Dendritic cell treated with granulocyte-macrophage colony-stimulating factor and Interleukin-4, amounts not matched to agents 40 ng/mL and 50 ng/mL, for 4 days (primary cell): Measurements from ENCODE around the gene NINJ2.

Experiments
- H3K27ac Mint-ChIP-seq: one replicate; pipeline ENCODE4 v1.8.0; 2022; ENCODE audit warnings: mild to moderate bottlenecking, mixed read lengths
- H3K27me3 Mint-ChIP-seq: one replicate; pipeline ENCODE4 v1.8.0; 2022; ENCODE audit warnings: mild to moderate bottlenecking, mixed read lengths
- H3K36me3 Mint-ChIP-seq: one replicate; pipeline ENCODE4 v1.8.0; 2022; ENCODE audit warnings: low read depth, mixed read lengths
- H3K4me1 Mint-ChIP-seq: one replicate; pipeline ENCODE4 v1.8.0; 2022; ENCODE audit warnings: low read depth, mixed read lengths
- H3K4me3 Mint-ChIP-seq: one replicate; pipeline ENCODE4 v1.8.0; 2022; ENCODE audit warnings: mild to moderate bottlenecking, moderate library complexity, mixed read lengths
- H3K9me3 Mint-ChIP-seq: one replicate; pipeline ENCODE4 v1.8.0; 2022; ENCODE audit warnings: mixed read lengths
- intact Hi-C: fragments of 100-400 bp; cut with micrococcal nuclease; formaldehyde crosslinking; loops from one replicate; pipeline ENCODE4 v1.15.0; 2022

Gene NINJ2

GRCh38 chr12:539540-540310 is 123.5 kb downstream of the NINJ2 start:
- Mint-ChIP-seq H3K27ac (no peak overlapping the region), H3K4me3 (no peak overlapping the region), H3K36me3 (no peaks in the 10 kb centered on the region), H3K9me3 (no peaks in the 10 kb centered on the region), H3K27me3 (peaks cover 56% of the 10 kb centered on the region), H3K4me1 (peaks cover 28% of the 10 kb centered on the region)
- intact Hi-C loops, result no loop called here

GRCh38 chr12:538731-539539 is 124.3 kb downstream of the NINJ2 start:
- H3K4me1 Mint-ChIP-seq, result peaks cover 21% of the 10 kb centered on the region
- peaks cover 48% of the 10 kb centered on the region for H3K27me3 Mint-ChIP-seq
- H3K27ac Mint-ChIP-seq, result no peak overlapping the region
- no peaks in the 10 kb centered on the region for H3K9me3 Mint-ChIP-seq
- no peak overlapping the region for H3K4me3 Mint-ChIP-seq
- H3K36me3 Mint-ChIP-seq, result no peaks in the 10 kb centered on the region
- intact Hi-C loops, result no loop called here

DNA sequence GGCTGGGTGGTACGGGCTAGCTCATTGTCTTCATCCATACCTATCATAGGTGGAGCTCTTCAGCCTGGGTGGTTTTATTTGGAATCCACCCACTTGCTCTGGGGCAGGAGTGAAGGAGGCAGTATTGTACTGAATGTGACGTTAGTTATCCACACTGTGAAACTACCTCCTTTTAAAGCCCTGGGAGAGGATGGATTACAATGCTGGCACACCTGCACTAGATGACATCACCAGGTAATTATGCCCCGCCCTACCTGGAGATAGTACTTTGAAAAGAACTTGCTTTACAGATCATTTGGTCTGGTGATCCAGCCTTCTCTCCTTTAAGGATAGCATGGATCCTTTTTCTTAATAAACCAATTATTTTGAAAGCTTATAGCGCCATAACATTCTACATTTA is 125.5 kb downstream of the NINJ2 start:
- H3K27me3 Mint-ChIP-seq, result peaks cover 42% of the 10 kb centered on the region
- peaks cover 1% of the 10 kb centered on the region for H3K9me3 Mint-ChIP-seq
- no peaks in the 10 kb centered on the region for H3K36me3 Mint-ChIP-seq
- H3K4me1 Mint-ChIP-seq, result peaks cover 18% of the 10 kb centered on the region
- H3K4me3 Mint-ChIP-seq, result no peak overlapping the region
- no peak overlapping the region for H3K27ac Mint-ChIP-seq
- intact Hi-C loops, result no loop called here

GRCh38 chr12:536751-537245 is 126.4 kb downstream of the NINJ2 start:
- Mint-ChIP-seq H3K9me3 (peaks cover 11% of the 10 kb centered on the region), H3K4me3 (no peak overlapping the region), H3K27me3 (peaks cover 33% of the 10 kb centered on the region), H3K27ac (no peak overlapping the region), H3K36me3 (no peaks in the 10 kb centered on the region), H3K4me1 (peaks cover 8% of the 10 kb centered on the region)
- intact Hi-C loops, result no loop called here

DNA sequence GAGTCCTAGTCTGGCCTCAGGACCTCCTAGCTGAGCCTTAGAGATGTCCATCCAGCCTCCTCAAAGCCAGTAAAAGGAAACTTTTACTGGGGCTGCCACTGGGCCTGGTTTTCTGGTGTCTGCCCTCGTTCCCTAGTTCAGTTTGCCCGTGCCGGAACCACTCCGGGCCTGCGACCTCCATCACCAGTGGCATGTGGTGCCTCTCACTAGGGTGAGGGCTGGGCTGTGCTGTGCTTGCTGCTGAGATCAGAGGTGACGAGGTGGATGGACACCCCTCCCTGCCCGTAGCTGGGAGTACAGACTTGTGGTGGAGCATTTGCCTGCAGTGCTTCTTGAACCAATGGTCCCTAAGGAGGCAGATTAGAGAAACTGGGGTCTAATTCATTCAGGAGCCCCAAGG is 127.8 kb downstream of the NINJ2 start:
- Mint-ChIP-seq H3K4me3 (no peak overlapping the region), H3K27me3 (peaks cover 23% of the 10 kb centered on the region), H3K4me1 (peaks cover 8% of the 10 kb centered on the region), H3K27ac (no peak overlapping the region), H3K9me3 (peaks cover 19% of the 10 kb centered on the region), H3K36me3 (no peaks in the 10 kb centered on the region)
- intact Hi-C loops, result no loop called here

DNA sequence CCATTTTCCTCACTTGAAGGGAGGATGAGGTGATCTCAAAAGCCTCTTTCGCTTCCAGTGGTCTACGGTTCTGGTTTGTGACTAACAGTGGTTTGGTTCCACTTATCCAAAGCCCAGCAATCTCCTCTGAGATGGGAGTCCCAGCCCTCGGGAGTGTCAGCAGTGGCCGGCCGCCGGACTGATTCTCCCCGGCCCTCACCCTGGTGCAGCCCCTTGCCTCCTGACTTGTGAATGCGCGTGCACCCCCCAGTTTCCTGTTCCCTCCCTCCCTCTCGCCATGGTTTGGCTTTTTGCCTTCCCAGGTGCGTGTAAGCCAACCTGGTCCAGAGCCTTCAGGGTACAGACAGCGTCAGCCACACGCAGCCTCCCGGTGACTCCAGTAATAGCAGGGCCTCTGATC is 129.0 kb downstream of the NINJ2 start:
- H3K36me3 Mint-ChIP-seq, result no peaks in the 10 kb centered on the region
- intact Hi-C loops, result no loop called here
- H3K27me3 Mint-ChIP-seq, result peaks cover 11% of the 10 kb centered on the region
- H3K9me3 Mint-ChIP-seq, result peaks cover 22% of the 10 kb centered on the region
- H3K4me1 Mint-ChIP-seq, result peaks cover 6% of the 10 kb centered on the region
- H3K4me3 Mint-ChIP-seq, result no peak overlapping the region
- no peak overlapping the region for H3K27ac Mint-ChIP-seq

GRCh38 chr12:533718-534117 is 129.5 kb downstream of the NINJ2 start:
- Mint-ChIP-seq H3K36me3 (no peaks in the 10 kb centered on the region), H3K27ac (no peak overlapping the region), H3K27me3 (peaks cover 6% of the 10 kb centered on the region), H3K4me1 (peaks cover 1% of the 10 kb centered on the region), H3K9me3 (peaks cover 22% of the 10 kb centered on the region), H3K4me3 (no peak overlapping the region)
- intact Hi-C loops, result no loop called here

- H3K9me3 Mint-ChIP-seq, result peaks cover 22% of the 10 kb centered on the region
- intact Hi-C loops, result no loop called here
- H3K4me3 Mint-ChIP-seq, result no peak overlapping the region
- no peaks in the 10 kb centered on the region for H3K4me1 Mint-ChIP-seq
- no peak overlapping the region for H3K27ac Mint-ChIP-seq
- no peaks in the 10 kb centered on the region for H3K36me3 Mint-ChIP-seq
- peaks cover 5% of the 10 kb centered on the region for H3K27me3 Mint-ChIP-seq
Observed at GRCh38 chr12:532908-533565, 130.2 kb downstream of the NINJ2 start.

- intact Hi-C loops, result no loop called here
- no peak overlapping the region for H3K27ac Mint-ChIP-seq
- H3K4me1 Mint-ChIP-seq, result no peaks in the 10 kb centered on the region
- peaks cover 22% of the 10 kb centered on the region for H3K9me3 Mint-ChIP-seq
- H3K27me3 Mint-ChIP-seq, result peaks cover 5% of the 10 kb centered on the region
- H3K36me3 Mint-ChIP-seq, result no peaks in the 10 kb centered on the region
- no peak overlapping the region for H3K4me3 Mint-ChIP-seq
Observed at GRCh38 chr12:531951-532585, 131.2 kb downstream of the NINJ2 start.

GRCh38 chr12:530821-531220 is 132.4 kb downstream of the NINJ2 start:
- Mint-ChIP-seq H3K9me3 (peaks cover 22% of the 10 kb centered on the region), H3K4me3 (no peak overlapping the region), H3K27ac (no peak overlapping the region), H3K27me3 (peaks cover 5% of the 10 kb centered on the region), H3K4me1 (peaks cover 12% of the 10 kb centered on the region), H3K36me3 (no peaks in the 10 kb centered on the region)
- intact Hi-C loops, result no loop called here

DNA sequence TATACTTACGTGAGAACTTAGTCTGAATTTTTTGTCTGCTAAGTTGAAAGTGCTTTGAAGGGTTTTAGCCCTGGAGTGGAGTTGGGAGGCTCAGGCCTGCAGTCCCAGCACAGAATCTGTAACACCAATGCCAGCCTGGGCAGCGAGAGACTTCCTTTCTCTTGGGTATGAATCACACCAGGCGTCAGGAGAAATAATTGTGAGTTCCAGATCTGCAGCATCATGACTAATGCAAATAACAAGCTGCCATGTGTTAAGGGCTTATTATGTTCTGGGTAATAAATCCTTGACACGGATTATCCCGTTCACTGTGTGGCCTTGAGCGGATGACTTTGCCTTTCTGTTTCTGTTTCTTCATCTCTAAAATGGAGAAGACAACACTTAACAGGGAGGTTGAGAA is 132.9 kb downstream of the NINJ2 start:
- H3K27ac Mint-ChIP-seq, result no peak overlapping the region
- peaks cover 22% of the 10 kb centered on the region for H3K9me3 Mint-ChIP-seq
- no peaks in the 10 kb centered on the region for H3K36me3 Mint-ChIP-seq
- H3K27me3 Mint-ChIP-seq, result peaks cover under 1% of the 10 kb centered on the region
- no peak overlapping the region for H3K4me3 Mint-ChIP-seq
- intact Hi-C loops, result no loop called here
- peaks cover 17% of the 10 kb centered on the region for H3K4me1 Mint-ChIP-seq

GRCh38 chr12:527729-528128 is 135.5 kb downstream of the NINJ2 start:
- no peaks in the 10 kb centered on the region for H3K27me3 Mint-ChIP-seq
- intact Hi-C loops, result no loop called here
- peaks cover 19% of the 10 kb centered on the region for H3K4me1 Mint-ChIP-seq
- H3K27ac Mint-ChIP-seq, result no peak overlapping the region
- H3K36me3 Mint-ChIP-seq, result no peaks in the 10 kb centered on the region
- no peak overlapping the region for H3K4me3 Mint-ChIP-seq
- peaks cover 20% of the 10 kb centered on the region for H3K9me3 Mint-ChIP-seq

GRCh38 chr12:527241-527640 is 136.0 kb downstream of the NINJ2 start:
- no peaks in the 10 kb centered on the region for H3K36me3 Mint-ChIP-seq
- intact Hi-C loops, result no loop called here
- no peak overlapping the region for H3K4me3 Mint-ChIP-seq

More at GRCh38 chr12:527241-527640, 136.0 kb downstream of the NINJ2 start:
- peaks cover 15% of the 10 kb centered on the region for H3K9me3 Mint-ChIP-seq
- H3K27me3 Mint-ChIP-seq, result no peaks in the 10 kb centered on the region
- H3K4me1 Mint-ChIP-seq, result peaks cover 19% of the 10 kb centered on the region
- no peak overlapping the region for H3K27ac Mint-ChIP-seq
